WTC11 (cell line): Measurements from ENCODE around the gene GLB1L3. TPM values are rescaled to one million over a fixed set of nuclear protein-coding genes. Genes with fewer than 3 reads are reported as not detected.

Experiments used
- ATAC-seq: fragments of 200-7000 bp; cut with Tn5 transposase; 2 replicates; pipeline ENCODE4 v1.10.0; 2021; ENCODE audit warnings: mild to moderate bottlenecking, moderate library complexity
- CTCF ChIA-PET: fragments of 300-600 bp; sonication (Branson Sonifier 250); formaldehyde crosslinking; loops from one replicate; lab custom pipeline; 2021; ENCODE audit warnings: antibody characterized with exemption; lab: Charles Lee
- POLR2A ChIA-PET: fragments of 350-600 bp; sonication (Branson Sonifier 250); formaldehyde crosslinking; loops from one replicate; lab custom pipeline; 2021; ENCODE audit warnings: antibody characterized with exemption; lab: Charles Lee
- DNase-seq: peaks from one replicate; pipeline ENCODE4 v3.0.0; 2021; ENCODE audit warnings: low spot score
- H3K27ac Mint-ChIP-seq: 2 replicates; pipeline ENCODE4 v1.8.0; 2021; ENCODE audit warnings: mixed read lengths
- H3K27me3 Mint-ChIP-seq: 2 replicates; pipeline ENCODE4 v1.8.0; 2021; ENCODE audit warnings: low read depth, mild to moderate bottlenecking, moderate library complexity, mixed read lengths
- H3K36me3 Mint-ChIP-seq: 2 replicates; pipeline ENCODE4 v1.8.0; 2021; ENCODE audit warnings: mixed read lengths
- H3K4me1 Mint-ChIP-seq: 2 replicates; pipeline ENCODE4 v1.8.0; 2022; ENCODE audit warnings: mixed read lengths
- H3K4me3 Mint-ChIP-seq: 2 replicates; pipeline ENCODE4 v1.8.0; 2021; ENCODE audit warnings: mild to moderate bottlenecking, moderate library complexity, mixed read lengths
- H3K9me3 Mint-ChIP-seq: 2 replicates; pipeline ENCODE4 v1.8.0; 2021; ENCODE audit warnings: mixed read lengths
- EMX1 ChIP-seq: fragments of 250-450 bp; sonication (Bioruptor Pico); IDR thresholded peaks from 2 replicates; pipeline ENCODE4 v1.8.0; 2021; ENCODE audit warnings: mild to moderate bottlenecking
- ETV6 ChIP-seq: sonication (generic); formaldehyde crosslinking; IDR thresholded peaks from 2 replicates; pipeline ENCODE4 v1.8.1; 2022; ENCODE audit warnings: mild to moderate bottlenecking, missing genetic modification reagents
- GABPB1 ChIP-seq: sonication (generic); formaldehyde crosslinking; IDR thresholded peaks from 2 replicates; pipeline ENCODE4 v1.8.1; 2023; ENCODE audit warnings: mild to moderate bottlenecking, missing genetic modification reagents
- JAZF1 ChIP-seq: fragments of 250-450 bp; sonication (Bioruptor Pico); IDR thresholded peaks from 2 replicates; pipeline ENCODE4 v1.9.0; 2021; ENCODE audit warnings: moderate library complexity, mild to moderate bottlenecking, inconsistent platforms
- MYBL2 ChIP-seq: sonication (generic); formaldehyde crosslinking; IDR thresholded peaks from 2 replicates; pipeline ENCODE4 v1.8.1; 2023; ENCODE audit warnings: mild to moderate bottlenecking, moderate library complexity, missing genetic modification reagents
- NFE2L1 ChIP-seq: sonication (generic); formaldehyde crosslinking; IDR thresholded peaks from 2 replicates; pipeline ENCODE4 v1.8.1; 2023; ENCODE audit warnings: missing genetic modification reagents
- TEAD4 ChIP-seq: sonication (generic); formaldehyde crosslinking; IDR thresholded peaks from 2 replicates; pipeline ENCODE4 v1.8.0; 2022; ENCODE audit warnings: mild to moderate bottlenecking, missing genetic modification reagents
- ZNF121 ChIP-seq: sonication (generic); formaldehyde crosslinking; IDR thresholded peaks from 2 replicates; pipeline ENCODE4 v1.8.0; 2023; ENCODE audit warnings: missing genetic modification reagents
- ZNF263 ChIP-seq: sonication (generic); formaldehyde crosslinking; IDR thresholded peaks from 2 replicates; pipeline ENCODE4 v1.8.1; 2022; ENCODE audit warnings: low read depth, mild to moderate bottlenecking, moderate library complexity, missing genetic modification reagents
- ZNF423 ChIP-seq: fragments of 250-450 bp; sonication (Bioruptor Pico); IDR thresholded peaks from 2 replicates; pipeline ENCODE4 v2.1.2; 2022; ENCODE audit warnings: mild to moderate bottlenecking, moderate library complexity
- total RNA-seq: library from RNA; stranded (reverse); gene quantifications from 3 replicates; pipeline ENCODE4 v1.2.3, GENCODE V29; 2021
- TF ChIP-seq, protein P1 (sequence below): sonication (generic); formaldehyde crosslinking; IDR thresholded peaks from 2 replicates; pipeline ENCODE4 v1.8.0; 2022; ENCODE audit warnings: missing genetic modification reagents
- TF ChIP-seq, protein P2 (sequence below): fragments of 250-450 bp; sonication (Bioruptor Pico); conservative IDR thresholded peaks from 2 replicates; pipeline ENCODE4 v1.9.0; 2021; ENCODE audit warnings: mild to moderate bottlenecking
- TF ChIP-seq, protein P3 (sequence below): sonication (generic); formaldehyde crosslinking; IDR thresholded peaks from 2 replicates; pipeline ENCODE4 v1.8.0; 2022; ENCODE audit warnings: mild to moderate bottlenecking, missing genetic modification reagents
- TF ChIP-seq, protein P4 (sequence below): sonication (generic); formaldehyde crosslinking; IDR thresholded peaks from 2 replicates; pipeline ENCODE4 v1.8.1; 2022; ENCODE audit warnings: mild to moderate bottlenecking, missing genetic modification reagents, moderate library complexity, borderline replicate concordance
- TF ChIP-seq, protein P5 (sequence below): sonication (generic); formaldehyde crosslinking; IDR thresholded peaks from 2 replicates; pipeline ENCODE4 v1.8.1; 2022; ENCODE audit warnings: low read depth, missing genetic modification reagents, borderline replicate concordance
- TF ChIP-seq, protein P6 (sequence below): sonication (generic); formaldehyde crosslinking; conservative IDR thresholded peaks from 2 replicates; pipeline ENCODE4 v1.8.1; 2023; ENCODE audit warnings: mild to moderate bottlenecking, low read depth, missing genetic modification reagents, moderate library complexity

Gene GLB1L3
- total RNA-seq, 1 experiment from 2014 or later: 50.2 TPM

DNA sequence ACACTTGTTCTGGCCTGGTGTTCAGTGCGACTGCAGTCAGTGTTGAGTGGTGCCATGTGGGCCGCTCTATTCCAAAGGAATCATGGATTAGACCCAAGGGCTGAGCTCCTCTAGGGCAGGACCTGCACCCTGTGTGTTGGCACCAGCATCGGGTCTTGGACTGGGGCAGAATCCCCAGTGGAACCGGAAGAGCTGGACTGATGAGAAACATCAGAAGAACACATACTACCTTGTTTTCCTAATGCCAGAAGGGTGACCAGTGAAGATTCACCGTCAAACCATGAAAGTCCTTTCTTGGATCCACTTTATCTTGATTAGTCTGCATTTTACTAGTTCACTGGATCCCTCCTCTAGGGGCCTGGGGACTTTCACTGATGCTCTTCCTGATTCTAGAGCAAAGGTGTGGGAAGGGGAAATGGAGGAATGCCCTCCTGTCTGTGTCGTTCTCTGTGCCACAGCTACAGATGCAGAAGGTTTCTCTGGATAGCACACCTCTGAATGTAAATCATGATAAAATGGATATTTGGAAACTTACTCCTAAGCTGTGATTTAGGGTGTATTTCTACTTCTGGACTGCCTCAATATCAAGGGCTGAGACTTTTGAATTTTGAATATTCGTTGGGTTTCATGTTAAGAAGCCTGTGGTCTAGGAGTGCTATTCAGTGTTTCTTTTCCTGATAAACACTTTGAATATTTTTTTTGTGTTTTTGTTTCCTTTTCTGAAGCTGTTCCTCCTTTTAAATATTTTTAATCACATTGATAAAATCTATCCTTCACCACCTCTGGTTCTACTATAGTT, 11.0 kb upstream of the GLB1L3 start (continued):
- no peak for TF ChIP-seq ETV6 (CRISPR knock-in tag)
- TF ChIP-seq, protein P1, sequence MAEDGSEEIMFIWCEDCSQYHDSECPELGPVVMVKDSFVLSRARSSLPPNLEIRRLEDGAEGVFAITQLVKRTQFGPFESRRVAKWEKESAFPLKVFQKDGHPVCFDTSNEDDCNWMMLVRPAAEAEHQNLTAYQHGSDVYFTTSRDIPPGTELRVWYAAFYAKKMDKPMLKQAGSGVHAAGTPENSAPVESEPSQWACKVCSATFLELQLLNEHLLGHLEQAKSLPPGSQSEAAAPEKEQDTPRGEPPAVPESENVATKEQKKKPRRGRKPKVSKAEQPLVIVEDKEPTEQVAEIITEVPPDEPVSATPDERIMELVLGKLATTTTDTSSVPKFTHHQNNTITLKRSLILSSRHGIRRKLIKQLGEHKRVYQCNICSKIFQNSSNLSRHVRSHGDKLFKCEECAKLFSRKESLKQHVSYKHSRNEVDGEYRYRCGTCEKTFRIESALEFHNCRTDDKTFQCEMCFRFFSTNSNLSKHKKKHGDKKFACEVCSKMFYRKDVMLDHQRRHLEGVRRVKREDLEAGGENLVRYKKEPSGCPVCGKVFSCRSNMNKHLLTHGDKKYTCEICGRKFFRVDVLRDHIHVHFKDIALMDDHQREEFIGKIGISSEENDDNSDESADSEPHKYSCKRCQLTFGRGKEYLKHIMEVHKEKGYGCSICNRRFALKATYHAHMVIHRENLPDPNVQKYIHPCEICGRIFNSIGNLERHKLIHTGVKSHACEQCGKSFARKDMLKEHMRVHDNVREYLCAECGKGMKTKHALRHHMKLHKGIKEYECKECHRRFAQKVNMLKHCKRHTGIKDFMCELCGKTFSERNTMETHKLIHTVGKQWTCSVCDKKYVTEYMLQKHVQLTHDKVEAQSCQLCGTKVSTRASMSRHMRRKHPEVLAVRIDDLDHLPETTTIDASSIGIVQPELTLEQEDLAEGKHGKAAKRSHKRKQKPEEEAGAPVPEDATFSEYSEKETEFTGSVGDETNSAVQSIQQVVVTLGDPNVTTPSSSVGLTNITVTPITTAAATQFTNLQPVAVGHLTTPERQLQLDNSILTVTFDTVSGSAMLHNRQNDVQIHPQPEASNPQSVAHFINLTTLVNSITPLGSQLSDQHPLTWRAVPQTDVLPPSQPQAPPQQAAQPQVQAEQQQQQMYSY (CRISPR knock-in tag): no peak
- TF ChIP-seq, protein P2, sequence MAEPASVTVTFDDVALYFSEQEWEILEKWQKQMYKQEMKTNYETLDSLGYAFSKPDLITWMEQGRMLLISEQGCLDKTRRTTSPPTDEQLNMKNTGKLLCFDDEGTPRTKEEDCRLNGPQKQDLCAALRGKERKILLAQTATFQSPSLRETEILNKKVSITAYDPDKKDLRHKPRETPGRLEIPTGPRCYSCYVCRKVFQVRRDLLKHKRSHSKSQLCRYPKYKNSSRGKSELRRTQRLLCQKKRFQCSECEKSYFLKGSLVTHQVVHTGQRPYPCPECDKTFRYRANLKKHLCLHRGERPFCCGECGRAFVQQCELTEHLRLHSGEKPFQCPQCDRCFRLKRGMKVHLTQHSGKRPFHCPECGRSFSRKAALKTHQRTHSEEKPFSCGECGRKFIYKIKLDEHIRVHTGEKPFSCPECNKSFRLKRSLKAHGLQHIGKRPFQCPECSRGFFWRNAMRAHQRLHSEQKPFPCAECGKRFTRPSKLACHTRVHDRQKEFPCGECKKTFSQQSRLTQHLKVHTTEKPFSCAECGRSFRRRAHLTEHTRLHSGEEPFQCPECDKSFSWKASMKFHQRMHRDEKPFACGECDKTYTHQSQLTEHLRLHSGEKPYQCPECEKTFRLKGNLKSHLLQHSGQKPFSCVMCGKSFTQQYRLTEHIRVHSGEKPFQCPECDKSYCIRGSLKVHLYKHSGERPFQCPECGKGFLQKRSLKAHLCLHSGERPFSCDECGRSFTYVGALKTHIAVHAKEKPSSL: no peak

DNA sequence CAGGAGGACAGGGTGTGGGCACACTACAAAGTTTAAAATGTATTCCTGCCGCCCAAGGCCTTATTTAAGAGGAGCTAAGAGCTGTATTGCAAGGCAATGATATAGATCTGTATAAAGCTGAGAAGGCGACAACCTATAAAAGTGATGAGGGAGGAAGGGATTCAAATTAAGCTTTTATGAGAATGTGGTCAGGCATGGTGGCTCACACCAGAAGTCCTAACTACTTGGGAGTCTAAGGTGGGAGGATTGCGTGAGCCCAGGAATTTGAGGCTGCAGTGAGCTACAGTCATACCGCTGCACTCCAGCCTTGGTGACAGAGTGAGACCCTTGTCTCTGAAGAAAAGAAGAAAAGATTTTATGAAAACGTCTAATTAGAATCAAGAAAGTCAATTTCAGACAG, 9.7 kb upstream of the GLB1L3 start:
- H3K4me1 Mint-ChIP-seq: peaks cover 62% of the 10 kb centered on the region
- TF ChIP-seq, protein P3, sequence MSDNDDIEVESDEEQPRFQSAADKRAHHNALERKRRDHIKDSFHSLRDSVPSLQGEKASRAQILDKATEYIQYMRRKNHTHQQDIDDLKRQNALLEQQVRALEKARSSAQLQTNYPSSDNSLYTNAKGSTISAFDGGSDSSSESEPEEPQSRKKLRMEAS (CRISPR knock-in tag): no peak
- TF ChIP-seq MYBL2 (CRISPR knock-in tag) (no peak), GABPB1 (no peak), ZNF263 (CRISPR knock-in tag) (no peak), ZNF121 (CRISPR knock-in tag) (no peak), EMX1 (CRISPR knock-in tag) (no peak), ZNF423 (CRISPR knock-in tag) (no peak), TEAD4 (CRISPR knock-in tag) (no peak), NFE2L1 (CRISPR knock-in tag) (no peak), JAZF1 (no peak)
- TF ChIP-seq, protein P4, sequence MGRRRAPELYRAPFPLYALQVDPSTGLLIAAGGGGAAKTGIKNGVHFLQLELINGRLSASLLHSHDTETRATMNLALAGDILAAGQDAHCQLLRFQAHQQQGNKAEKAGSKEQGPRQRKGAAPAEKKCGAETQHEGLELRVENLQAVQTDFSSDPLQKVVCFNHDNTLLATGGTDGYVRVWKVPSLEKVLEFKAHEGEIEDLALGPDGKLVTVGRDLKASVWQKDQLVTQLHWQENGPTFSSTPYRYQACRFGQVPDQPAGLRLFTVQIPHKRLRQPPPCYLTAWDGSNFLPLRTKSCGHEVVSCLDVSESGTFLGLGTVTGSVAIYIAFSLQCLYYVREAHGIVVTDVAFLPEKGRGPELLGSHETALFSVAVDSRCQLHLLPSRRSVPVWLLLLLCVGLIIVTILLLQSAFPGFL (CRISPR knock-in tag): no peak
- TF ChIP-seq, protein P5, sequence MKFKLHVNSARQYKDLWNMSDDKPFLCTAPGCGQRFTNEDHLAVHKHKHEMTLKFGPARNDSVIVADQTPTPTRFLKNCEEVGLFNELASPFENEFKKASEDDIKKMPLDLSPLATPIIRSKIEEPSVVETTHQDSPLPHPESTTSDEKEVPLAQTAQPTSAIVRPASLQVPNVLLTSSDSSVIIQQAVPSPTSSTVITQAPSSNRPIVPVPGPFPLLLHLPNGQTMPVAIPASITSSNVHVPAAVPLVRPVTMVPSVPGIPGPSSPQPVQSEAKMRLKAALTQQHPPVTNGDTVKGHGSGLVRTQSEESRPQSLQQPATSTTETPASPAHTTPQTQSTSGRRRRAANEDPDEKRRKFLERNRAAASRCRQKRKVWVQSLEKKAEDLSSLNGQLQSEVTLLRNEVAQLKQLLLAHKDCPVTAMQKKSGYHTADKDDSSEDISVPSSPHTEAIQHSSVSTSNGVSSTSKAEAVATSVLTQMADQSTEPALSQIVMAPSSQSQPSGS: no peak
- TF ChIP-seq, protein P6, sequence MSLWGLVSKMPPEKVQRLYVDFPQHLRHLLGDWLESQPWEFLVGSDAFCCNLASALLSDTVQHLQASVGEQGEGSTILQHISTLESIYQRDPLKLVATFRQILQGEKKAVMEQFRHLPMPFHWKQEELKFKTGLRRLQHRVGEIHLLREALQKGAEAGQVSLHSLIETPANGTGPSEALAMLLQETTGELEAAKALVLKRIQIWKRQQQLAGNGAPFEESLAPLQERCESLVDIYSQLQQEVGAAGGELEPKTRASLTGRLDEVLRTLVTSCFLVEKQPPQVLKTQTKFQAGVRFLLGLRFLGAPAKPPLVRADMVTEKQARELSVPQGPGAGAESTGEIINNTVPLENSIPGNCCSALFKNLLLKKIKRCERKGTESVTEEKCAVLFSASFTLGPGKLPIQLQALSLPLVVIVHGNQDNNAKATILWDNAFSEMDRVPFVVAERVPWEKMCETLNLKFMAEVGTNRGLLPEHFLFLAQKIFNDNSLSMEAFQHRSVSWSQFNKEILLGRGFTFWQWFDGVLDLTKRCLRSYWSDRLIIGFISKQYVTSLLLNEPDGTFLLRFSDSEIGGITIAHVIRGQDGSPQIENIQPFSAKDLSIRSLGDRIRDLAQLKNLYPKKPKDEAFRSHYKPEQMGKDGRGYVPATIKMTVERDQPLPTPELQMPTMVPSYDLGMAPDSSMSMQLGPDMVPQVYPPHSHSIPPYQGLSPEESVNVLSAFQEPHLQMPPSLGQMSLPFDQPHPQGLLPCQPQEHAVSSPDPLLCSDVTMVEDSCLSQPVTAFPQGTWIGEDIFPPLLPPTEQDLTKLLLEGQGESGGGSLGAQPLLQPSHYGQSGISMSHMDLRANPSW (CRISPR knock-in tag): no peak
- ChIA-PET CTCF (interaction anchor here (1.2 to 6.2 kb wide), 3 partner anchors 11 to 41 kb away, joined by 4 to 57 read pairs (median 4); partner anchors contain the start of genes ACAD8, GLB1L3 and VPS26B), POLR2A (no interaction called here)
- H3K27ac Mint-ChIP-seq: peak overlapping the region; percentile 90
- peaks cover 19% of the 10 kb centered on the region for H3K36me3 Mint-ChIP-seq
- H3K9me3 Mint-ChIP-seq: no peaks in the 10 kb centered on the region
- DNase-seq (no peak), ATAC-seq (no peak)
- no peak overlapping the region for H3K4me3 Mint-ChIP-seq
- no peaks in the 10 kb centered on the region for H3K27me3 Mint-ChIP-seq
